PFSK-1 (cell line): ENCODE measurements around the gene RBP5.

Experiments used
- FOXP2 ChIP-seq: optimal IDR thresholded peaks from 2 replicates; pipeline ENCODE3; 2011; ENCODE audit warnings: borderline replicate concordance, control low read depth, inconsistent platforms; ENCODE audit not compliant: insufficient read depth; ENCODE audit errors: extremely low read length, extremely low read depth
- POLR2AphosphoS5 ChIP-seq: IDR thresholded peaks from 2 replicates; pipeline ENCODE4 v1.6.1; 2012; ENCODE audit warnings: low read depth, mild to moderate bottlenecking, control low read depth, low read length, moderate library complexity
- SIN3A ChIP-seq: IDR thresholded peaks from 2 replicates; pipeline ENCODE4 v1.6.1; 2012; ENCODE audit warnings: mild to moderate bottlenecking, low read length, moderate library complexity, borderline replicate concordance; ENCODE audit not compliant: insufficient read depth
- TAF1 ChIP-seq: IDR thresholded peaks from 2 replicates; pipeline ENCODE4 v1.6.1; 2012; ENCODE audit warnings: low read length, control low read depth, borderline replicate concordance; ENCODE audit not compliant: insufficient read depth
- TF ChIP-seq, protein P1 (sequence below), 2 experiments: IDR thresholded peaks; 2 replicates each; pipeline versions ENCODE4 v1.6.1 to v1.8.0; 2011 to 2012; ENCODE audit warnings: low read depth in 2 of 2, low read length in 2 of 2, control low read depth in 1 of 2, inconsistent platforms in 1 of 2, mild to moderate bottlenecking in 1 of 2, moderate library complexity in 1 of 2; ENCODE audit not compliant: insufficient read depth in 1 of 2

The RBP5 gene

DNA sequence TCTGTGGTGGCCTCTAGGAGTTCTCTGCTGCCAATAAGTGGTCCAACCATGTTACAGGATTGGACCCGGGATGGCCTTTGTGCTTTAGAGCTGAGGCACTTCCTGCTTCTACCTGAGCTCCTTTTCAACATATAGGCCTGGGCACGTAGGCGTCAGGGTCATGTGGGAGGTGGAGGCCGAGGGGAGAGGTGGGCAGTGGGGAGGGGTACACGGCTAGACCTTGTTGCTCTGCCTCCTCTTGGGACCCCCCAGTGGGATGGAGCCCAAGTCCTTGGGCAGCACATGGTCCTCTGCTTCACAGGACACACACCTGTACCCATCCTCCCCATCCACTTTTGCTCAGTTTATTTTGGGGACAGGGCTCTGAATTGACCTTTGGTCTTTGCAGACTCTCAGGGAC, 7.4 kb downstream of the RBP5 start:
- TF ChIP-seq, protein P1, sequence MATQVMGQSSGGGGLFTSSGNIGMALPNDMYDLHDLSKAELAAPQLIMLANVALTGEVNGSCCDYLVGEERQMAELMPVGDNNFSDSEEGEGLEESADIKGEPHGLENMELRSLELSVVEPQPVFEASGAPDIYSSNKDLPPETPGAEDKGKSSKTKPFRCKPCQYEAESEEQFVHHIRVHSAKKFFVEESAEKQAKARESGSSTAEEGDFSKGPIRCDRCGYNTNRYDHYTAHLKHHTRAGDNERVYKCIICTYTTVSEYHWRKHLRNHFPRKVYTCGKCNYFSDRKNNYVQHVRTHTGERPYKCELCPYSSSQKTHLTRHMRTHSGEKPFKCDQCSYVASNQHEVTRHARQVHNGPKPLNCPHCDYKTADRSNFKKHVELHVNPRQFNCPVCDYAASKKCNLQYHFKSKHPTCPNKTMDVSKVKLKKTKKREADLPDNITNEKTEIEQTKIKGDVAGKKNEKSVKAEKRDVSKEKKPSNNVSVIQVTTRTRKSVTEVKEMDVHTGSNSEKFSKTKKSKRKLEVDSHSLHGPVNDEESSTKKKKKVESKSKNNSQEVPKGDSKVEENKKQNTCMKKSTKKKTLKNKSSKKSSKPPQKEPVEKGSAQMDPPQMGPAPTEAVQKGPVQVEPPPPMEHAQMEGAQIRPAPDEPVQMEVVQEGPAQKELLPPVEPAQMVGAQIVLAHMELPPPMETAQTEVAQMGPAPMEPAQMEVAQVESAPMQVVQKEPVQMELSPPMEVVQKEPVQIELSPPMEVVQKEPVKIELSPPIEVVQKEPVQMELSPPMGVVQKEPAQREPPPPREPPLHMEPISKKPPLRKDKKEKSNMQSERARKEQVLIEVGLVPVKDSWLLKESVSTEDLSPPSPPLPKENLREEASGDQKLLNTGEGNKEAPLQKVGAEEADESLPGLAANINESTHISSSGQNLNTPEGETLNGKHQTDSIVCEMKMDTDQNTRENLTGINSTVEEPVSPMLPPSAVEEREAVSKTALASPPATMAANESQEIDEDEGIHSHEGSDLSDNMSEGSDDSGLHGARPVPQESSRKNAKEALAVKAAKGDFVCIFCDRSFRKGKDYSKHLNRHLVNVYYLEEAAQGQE (IDR thresholded peaks at IDR 0.05; ENCODE audit: insufficient read depth in 1 of 2, low read depth in 2 of 2, low read length in 2 of 2): no peak
- TF ChIP-seq POLR2AphosphoS5 (no peak), TAF1 (no peak), FOXP2 (no peak), SIN3A (no peak)

DNA sequence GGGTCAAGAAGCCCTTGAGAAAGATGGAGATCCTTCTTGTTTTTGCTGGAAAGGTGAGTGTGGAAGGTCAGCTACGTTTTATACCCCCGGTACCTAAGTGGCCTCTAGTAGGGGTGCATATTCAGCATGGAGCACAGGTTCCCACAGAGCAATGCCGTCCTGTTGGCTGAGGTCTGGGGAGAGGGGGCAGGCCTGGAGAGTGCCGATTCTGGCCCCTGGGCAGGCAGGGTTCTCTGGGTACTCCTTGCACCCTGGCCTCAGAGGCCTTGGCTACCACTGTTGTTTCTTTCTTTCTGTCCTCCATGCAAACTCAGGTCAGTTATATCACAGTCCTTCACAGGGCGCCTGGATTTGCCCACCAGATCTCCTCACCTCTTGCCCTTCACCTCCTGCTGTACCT, 8.5 kb downstream of the RBP5 start:
- TF ChIP-seq POLR2AphosphoS5: no peak

DNA sequence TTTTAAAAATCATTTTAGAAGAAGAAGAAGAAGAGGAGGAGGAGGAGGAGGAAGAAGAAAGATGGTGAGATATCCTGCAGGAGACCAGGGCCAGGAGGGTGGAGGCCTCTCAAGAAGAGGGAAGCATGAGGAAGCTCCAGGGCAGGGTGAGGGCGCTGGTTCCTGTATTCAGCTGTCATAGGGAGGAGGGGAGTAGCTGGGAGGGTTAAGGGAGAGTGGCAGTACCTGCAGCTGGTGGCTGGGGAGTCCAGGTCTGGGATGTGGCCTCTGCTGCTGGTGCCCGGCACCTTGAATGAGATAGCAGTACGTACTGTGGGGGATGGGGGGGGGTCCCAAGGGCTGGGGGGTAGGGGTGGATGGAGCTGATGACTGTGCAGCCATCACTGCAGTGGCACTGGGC, 9.8 kb downstream of the RBP5 start:
- TF ChIP-seq, protein P1 (IDR thresholded peaks at IDR 0.05; ENCODE audit: insufficient read depth in 1 of 2, low read depth in 2 of 2, low read length in 2 of 2): no peak

DNA sequence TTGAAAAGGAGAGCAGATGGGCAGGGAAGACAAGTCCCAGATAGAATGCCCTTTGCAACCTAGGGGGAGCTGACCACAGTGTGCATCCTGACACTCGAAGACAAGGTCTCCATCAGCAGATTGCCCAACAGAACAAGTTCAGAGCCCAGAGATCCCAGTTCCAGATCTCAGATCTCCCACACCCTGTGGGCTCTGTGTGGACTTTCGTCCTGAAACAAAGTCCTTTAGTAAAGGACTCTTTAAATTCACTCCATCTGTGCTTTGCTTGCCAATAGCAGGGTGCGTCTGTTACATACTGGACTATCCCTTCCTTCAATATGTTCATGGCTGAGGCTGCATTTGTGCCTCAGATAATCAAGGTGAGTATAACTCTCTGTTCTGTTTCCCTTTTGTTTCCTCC, 11.0 kb downstream of the RBP5 start:
- TF ChIP-seq, protein P1 (IDR thresholded peaks at IDR 0.05; ENCODE audit: insufficient read depth in 1 of 2, low read depth in 2 of 2, low read length in 2 of 2): no peak
- no peak for TF ChIP-seq TAF1

DNA sequence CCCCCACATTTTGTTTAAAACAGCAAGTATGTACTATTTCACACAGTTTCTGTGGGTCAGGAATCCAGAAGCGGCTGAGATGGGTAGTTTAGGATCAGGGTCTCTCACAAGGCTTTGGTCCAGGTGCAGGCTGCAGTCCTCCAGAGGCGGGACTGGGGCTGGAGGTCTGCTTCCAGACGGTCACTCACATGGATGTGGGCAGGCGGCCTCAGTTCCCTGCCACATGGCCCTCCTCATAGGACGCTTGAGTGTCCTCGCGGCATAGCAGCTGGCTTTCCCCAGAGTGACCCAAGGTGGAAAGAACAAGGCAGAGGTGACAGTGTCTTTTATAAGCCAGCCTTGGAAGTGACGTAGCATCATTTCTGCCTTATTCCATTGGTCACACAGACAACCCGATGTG, 11.8 kb downstream of the RBP5 start:
- TF ChIP-seq SIN3A: no peak
- TF ChIP-seq POLR2AphosphoS5: no peak
- TF ChIP-seq FOXP2: no peak
- TF ChIP-seq, protein P1 (IDR thresholded peaks at IDR 0.05; ENCODE audit: insufficient read depth in 1 of 2, low read depth in 2 of 2, low read length in 2 of 2): no peak
- no peak for TF ChIP-seq TAF1

DNA sequence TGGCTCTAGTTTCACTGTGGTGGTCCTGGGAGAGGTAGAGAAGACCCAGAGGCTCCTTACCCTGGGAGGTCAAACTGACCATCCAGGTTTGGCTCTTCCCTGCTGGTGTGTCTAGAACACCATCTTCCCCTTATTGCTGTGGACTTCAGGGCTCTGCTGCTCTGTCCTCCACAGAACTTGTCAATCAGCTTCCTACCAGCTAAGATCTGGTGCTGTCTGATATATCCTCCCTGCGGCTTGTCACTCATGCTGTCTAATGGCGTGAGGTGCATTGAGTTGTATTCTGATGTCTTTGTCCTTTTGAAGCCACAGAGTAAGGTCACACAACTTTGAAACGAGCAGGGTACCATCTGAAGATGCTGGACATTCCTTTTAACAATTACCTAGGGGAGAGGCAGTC, 12.5 kb downstream of the RBP5 start:
- no peak for TF ChIP-seq TAF1
- TF ChIP-seq SIN3A: no peak
- TF ChIP-seq POLR2AphosphoS5: no peak
- TF ChIP-seq, protein P1 (IDR thresholded peaks at IDR 0.05; ENCODE audit: insufficient read depth in 1 of 2, low read depth in 2 of 2, low read length in 2 of 2): no peak
- TF ChIP-seq FOXP2: no peak
